ENCODE data around the gene COQ4.
"Not testable (repeated sequence)": the region's sequence is repeated elsewhere in the genome, so short reads cannot be mapped to it uniquely, and the experiment has no call there.

The COQ4 gene

GRCh38 chr9:128322404-128323211, at the start of gene COQ4, which contains the start of gene TRUB2:
Gene COQ4 (plus strand): TSS chr9:128322839. CDS start chr9:128322859, 20 bp downstream.
Gene TRUB2 (minus strand): TSS chr9:128322447. CDS start chr9:128322408, 39 bp downstream.
- H3K36me3 Mint-ChIP-seq (ENCODE audit: low read depth): peaks cover 74% of the 10 kb centered on the region
- H3K4me3 Mint-ChIP-seq: peak within 1 kb of the TSS; percentile 92
- peak within 1 kb of the TSS; percentile 100 for H3K27ac Mint-ChIP-seq
- peaks cover 34% of the 10 kb centered on the region for H3K4me1 Mint-ChIP-seq (ENCODE audit: low read depth)
- no peaks in the 10 kb centered on the region for H3K9me3 Mint-ChIP-seq
- H3K27me3 Mint-ChIP-seq: no peaks in the 10 kb centered on the region
- peak; percentile 93 for DNase-seq

- Mint-ChIP-seq H3K4me3 (peak overlapping the region; percentile 98), H3K36me3 (ENCODE audit: low read depth) (peaks cover 43% of the 10 kb centered on the region), H3K27ac (peak overlapping the region; percentile 97), H3K27me3 (no peaks in the 10 kb centered on the region), H3K9me3 (no peaks in the 10 kb centered on the region), H3K4me1 (ENCODE audit: low read depth) (peaks cover 39% of the 10 kb centered on the region)
- DNase-seq: no peak
Measured at GRCh38 chr9:128274245-128274644, 48.4 kb upstream of the COQ4 start.

DNA sequence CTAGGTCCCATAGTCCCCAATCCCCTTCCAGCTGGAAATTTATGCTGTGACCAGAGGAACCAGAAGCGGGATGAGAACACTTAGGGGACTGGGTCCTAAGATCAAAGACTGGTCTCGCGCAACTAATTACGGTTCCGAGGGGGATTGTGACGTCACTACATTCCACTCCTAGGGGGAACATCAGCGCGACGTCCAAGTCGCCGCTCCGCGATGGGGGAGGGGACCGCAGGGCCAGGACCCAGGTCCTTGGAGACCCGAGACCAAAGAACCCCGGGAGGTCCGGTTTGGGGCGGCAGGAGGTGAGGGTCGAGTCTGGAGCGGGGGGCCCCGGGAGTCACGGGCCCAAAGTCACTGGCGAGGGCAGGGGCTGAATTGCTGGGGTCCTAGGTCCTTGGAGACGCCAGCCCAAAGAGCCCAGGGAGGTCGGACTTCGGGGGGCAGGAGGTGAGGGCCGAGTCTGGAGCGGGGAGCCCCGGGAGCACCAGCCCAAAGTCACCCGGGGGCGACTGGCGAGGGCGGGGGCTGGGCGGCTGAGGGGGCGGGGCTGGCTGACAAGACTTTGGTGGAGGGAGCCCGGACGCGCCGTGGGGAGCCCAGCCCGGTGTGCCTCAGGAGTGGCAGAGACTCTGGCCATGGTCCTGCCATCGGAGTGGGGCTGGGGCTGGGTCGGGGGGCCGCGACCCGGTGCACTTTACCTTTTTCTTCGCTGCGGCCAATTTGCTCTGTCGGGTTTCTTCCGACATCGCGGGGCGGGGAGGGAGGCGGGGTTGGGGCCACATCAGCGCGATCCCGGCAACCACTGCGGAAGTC, 47.2 kb upstream of the COQ4 start, which contains the start of gene GOLGA2:
Gene GOLGA2 (minus strand): TSS at position 810 of the 810 bp plus-strand sequence. CDS start 31 bp downstream, at position 779.
- Mint-ChIP-seq H3K36me3 (ENCODE audit: low read depth) (peaks cover 44% of the 10 kb centered on the region), H3K27me3 (no peaks in the 10 kb centered on the region), H3K4me3 (peak within 1 kb of the TSS; percentile 98), H3K27ac (peak within 1 kb of the TSS; percentile 97), H3K9me3 (no peaks in the 10 kb centered on the region), H3K4me1 (ENCODE audit: low read depth) (peaks cover 47% of the 10 kb centered on the region)
- DNase-seq: no peak

GRCh38 chr9:128276008-128276573, 46.5 kb upstream of the COQ4 start, which contains the start of gene SWI5:
Gene SWI5 (plus strand): TSS chr9:128276276.
- Mint-ChIP-seq H3K9me3 (no peaks in the 10 kb centered on the region), H3K27me3 (no peaks in the 10 kb centered on the region), H3K4me1 (ENCODE audit: low read depth) (peaks cover 47% of the 10 kb centered on the region), H3K27ac (peak within 1 kb of the TSS; percentile 97), H3K4me3 (peak within 1 kb of the TSS; percentile 98), H3K36me3 (ENCODE audit: low read depth) (peaks cover 39% of the 10 kb centered on the region)
- peak; percentile 99 for DNase-seq

DNA sequence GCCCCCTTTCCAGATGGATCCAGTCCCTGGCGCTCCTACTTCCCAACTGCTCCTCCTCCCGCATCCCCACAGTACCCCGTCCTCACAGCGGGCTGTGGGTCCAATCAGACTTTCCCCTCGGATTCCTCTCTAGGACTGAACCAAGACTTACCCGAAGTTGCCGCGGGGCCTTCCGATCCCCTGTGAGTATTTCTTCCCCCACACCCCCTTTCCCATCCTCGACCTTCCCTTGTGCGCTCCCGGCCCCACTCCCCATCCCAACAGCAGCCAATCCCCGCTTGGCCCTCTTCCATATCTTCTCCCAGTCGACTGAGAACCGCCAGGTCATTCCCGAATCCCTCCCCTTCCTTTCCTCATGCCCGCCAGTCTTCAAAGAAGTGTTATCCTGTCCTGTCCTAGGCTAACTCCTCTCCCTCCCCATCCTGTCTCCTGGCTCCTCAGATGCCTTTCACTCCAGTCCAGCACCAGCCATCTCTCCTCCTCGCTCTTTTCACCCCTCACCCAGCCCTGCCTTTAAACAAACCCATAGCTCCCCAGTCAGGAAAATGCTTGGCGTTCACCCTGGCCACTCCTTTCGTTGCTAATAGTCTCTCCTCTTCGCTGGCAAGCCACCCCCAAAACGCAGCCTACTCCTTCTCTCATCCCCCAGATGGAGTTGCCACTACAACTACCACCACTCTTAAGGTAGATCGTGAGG, 45.9 kb upstream of the COQ4 start:
- Mint-ChIP-seq H3K4me1 (ENCODE audit: low read depth) (peaks cover 47% of the 10 kb centered on the region), H3K9me3 (no peaks in the 10 kb centered on the region), H3K4me3 (peak overlapping the region; percentile 98), H3K27me3 (no peaks in the 10 kb centered on the region), H3K36me3 (ENCODE audit: low read depth) (peaks cover 33% of the 10 kb centered on the region), H3K27ac (peak overlapping the region; percentile 97)
- DNase-seq: peak; percentile 33

DNA sequence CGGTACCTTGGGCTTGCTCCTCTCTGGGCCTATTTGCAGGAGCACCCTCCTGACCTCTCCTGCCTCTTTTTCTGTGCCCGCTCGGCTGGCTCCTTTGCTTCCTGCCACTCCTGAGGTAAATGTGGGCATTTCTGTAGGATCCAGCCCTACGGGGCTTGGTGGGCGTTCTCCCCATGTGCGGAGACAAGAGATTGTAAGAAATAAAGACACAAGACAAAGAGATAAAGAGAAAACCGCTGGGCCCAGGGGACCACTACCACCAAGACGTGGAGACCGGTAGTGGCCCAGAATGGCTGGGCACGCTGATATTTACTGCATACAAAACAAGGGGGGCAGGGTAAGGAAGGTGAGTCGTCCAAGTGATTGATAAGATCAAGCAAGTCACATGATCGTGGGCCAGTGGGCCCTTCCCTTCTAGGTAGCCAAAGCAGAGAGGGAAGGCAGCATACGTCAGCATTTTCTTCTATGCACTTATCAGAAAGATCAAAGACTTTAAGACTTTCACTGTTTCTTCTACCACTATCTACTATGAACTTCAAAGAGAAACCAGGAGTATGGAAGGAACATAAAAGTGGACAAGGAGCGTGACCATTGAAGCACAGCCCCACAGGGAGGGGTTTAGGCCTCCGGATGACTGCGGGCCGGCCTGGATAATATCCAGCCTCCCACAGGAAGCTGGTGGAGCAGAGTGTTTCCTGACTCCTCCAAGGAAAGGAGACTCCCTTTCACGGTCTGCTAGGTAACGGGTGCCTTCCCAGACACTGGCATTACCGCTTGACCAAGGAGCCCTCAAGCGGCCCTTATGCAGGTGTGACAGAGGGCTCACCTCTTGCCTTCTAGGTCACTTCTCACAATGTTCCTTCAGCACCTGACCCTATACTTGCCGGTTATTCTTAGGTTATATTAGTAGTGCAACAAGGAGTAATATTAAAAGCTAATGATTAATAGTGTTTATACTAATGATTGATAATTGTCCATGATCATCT, 43.3 kb upstream of the COQ4 start:
- H3K9me3 Mint-ChIP-seq, H3K27ac Mint-ChIP-seq, H3K4me3 Mint-ChIP-seq, H3K27me3 Mint-ChIP-seq, DNase-seq: not testable (repeated sequence)
- Mint-ChIP-seq H3K36me3 (ENCODE audit: low read depth) (peaks cover 19% of the 10 kb centered on the region), H3K4me1 (ENCODE audit: low read depth) (peaks cover 38% of the 10 kb centered on the region)

DNA sequence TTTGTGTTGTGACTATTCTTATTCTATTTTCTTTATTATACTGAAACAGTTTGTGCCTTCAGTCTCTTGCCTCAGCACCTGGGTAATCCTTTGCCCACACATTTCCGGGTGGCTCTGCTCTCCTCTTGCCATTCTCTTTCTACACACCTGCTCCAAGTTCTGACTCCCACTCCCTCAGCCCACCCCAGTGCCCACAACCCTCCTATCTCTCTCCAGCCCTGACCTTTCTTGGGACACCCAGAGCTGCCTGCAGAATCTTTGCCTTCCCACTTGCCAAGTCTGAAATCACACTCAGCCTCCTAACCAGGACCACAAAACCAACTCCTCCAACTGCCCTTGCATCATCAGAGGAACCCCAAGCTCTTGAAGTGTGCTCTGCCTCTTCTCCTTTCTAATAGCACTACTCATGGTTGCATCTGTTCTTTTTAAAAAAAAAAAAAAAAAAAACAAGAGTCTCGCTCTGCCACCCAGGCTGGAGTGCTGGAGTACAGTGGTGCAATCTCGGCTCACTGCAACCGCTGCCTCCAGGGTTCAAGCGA, 42.5 kb upstream of the COQ4 start:
- peaks cover 30% of the 10 kb centered on the region for H3K4me1 Mint-ChIP-seq (ENCODE audit: low read depth)

DNA sequence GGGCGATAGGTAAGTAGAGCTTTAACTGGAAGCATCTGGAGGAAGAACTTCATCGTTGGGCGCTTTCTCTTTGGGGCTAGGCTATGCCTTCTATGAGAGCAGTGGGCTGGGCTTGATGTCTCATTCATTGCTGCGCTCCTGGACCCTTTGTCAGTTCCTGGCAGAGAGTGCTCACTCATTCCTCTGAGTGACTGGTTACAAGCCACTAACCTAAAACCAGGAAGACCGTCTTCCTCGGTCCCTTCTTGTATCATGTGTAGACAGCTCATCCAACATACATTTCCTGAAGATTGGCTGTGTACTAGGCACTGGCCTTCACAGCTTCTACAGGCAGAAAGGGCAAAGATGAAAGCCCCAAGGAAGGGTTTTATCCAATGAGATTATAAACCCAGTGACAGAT, 40.1 kb upstream of the COQ4 start:
- H3K27me3 Mint-ChIP-seq: no peaks in the 10 kb centered on the region
- no peak overlapping the region for H3K27ac Mint-ChIP-seq
- H3K4me1 Mint-ChIP-seq (ENCODE audit: low read depth): peaks cover 12% of the 10 kb centered on the region
- H3K36me3 Mint-ChIP-seq (ENCODE audit: low read depth): peaks cover 19% of the 10 kb centered on the region
- DNase-seq: no peak
- no peaks in the 10 kb centered on the region for H3K9me3 Mint-ChIP-seq
- no peak overlapping the region for H3K4me3 Mint-ChIP-seq

More for the DNA sequence above, 42.5 kb upstream of the COQ4 start:
- Mint-ChIP-seq H3K27ac (peak overlapping the region; percentile 7), H3K9me3 (no peaks in the 10 kb centered on the region), H3K36me3 (ENCODE audit: low read depth) (peaks cover 16% of the 10 kb centered on the region), H3K4me3 (no peak overlapping the region), H3K27me3 (no peaks in the 10 kb centered on the region)
- DNase-seq: no peak

DNA sequence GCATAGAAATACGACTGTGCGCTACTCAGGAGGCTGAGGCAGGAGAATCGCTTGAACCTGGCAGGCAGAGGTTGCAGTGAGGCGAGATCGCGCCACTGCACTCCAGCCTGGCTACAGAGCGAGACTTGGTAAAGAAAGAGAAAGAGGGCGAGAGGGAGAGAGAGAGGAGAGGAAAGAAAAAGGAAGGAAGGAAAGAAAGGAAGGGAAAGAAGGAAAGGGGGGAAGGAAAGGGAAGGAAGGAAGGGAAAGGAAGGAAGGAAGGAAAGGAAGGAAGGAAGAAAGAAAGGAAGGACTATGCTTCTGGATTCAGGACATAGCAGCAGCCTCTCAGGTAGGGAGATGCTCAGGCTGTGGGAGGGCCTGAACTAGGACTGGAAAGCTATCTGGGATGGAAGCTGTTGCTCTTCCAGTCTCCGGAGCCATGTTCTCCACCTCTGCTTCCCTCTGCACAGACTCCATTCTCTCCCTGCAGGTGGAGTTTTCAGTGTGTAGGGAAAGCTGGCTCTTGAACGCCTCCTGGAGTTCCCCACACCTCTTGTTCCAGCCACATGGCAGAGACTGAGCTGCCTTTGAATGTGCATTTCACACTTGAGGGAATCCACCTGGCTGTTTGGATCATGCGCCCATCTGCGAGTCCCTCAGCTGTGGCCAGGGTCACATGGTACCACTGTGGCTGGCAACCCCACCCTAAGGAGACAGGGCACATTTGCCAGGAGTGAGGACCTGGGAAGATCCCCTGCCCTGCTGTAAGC, 37.4 kb upstream of the COQ4 start:
- Mint-ChIP-seq H3K27me3 (no peaks in the 10 kb centered on the region), H3K27ac (no peak overlapping the region), H3K4me3 (no peak overlapping the region), H3K9me3 (no peaks in the 10 kb centered on the region), H3K36me3 (ENCODE audit: low read depth) (peaks cover 25% of the 10 kb centered on the region), H3K4me1 (ENCODE audit: low read depth) (peaks cover under 1% of the 10 kb centered on the region)
- DNase-seq: no peak

DNA sequence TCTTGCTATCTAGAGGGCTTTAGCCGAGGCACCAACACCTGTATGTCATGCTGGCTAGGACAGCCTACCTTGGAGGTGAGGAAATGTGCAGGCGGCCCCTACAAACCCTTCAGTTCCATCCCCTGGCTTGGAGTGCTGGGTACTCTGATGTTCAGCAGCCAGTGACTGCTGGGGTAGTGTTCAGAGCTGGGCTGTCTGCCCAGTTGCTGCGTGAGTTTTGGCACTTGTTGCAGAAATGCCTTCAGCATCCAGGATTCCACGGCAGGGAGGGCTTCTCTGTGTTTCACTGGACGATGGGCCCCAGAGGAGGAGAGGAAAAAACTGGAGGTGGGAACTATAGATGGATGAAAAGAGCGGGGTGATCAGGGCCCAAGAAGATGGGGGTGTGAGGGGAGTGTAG, 36.2 kb upstream of the COQ4 start:
- peaks cover 25% of the 10 kb centered on the region for H3K36me3 Mint-ChIP-seq (ENCODE audit: low read depth)
- DNase-seq: no peak

DNA sequence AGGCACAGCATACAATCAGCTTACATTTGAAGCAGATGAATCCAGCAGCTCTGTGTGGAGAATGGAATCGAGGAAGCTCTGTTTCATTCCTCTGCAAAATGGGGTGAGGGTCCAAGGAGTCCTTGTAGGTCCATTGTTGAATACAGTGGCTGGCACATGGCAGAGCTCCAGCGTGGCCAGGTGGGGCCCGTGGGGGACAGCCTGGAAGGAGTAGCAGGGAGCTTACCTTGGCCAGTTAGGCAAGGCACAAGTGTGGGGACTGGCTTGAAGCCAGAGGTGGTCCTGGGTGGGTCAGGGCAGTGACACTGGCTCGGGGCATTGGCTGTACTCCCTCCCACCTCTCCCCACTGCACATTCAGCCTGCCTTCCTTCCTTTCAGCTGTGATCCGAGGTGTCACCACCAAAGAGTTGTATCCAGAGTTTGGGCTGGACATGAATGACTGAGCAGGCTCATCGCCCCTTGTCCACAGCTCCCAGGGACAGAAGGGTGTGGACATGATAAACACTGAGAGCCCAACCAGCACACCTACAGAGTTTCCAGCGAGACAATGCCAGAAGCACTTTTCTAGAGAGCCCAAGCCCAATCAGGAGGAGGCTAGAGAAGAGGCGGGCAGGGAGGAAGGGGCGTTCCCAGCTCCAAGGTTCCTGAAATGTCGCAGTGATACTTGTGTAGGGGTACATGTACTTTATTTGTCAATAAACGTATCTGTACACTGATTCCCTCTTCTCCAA, 34.2 kb upstream of the COQ4 start:
- Mint-ChIP-seq H3K4me3 (no peak overlapping the region), H3K27ac (no peak overlapping the region), H3K36me3 (ENCODE audit: low read depth) (peaks cover 25% of the 10 kb centered on the region), H3K4me1 (ENCODE audit: low read depth) (no peaks in the 10 kb centered on the region), H3K9me3 (no peaks in the 10 kb centered on the region), H3K27me3 (no peaks in the 10 kb centered on the region)
- no peak for DNase-seq

More for the DNA sequence above, 36.2 kb upstream of the COQ4 start:
- H3K27me3 Mint-ChIP-seq: no peaks in the 10 kb centered on the region
- H3K27ac Mint-ChIP-seq: no peak overlapping the region
- no peaks in the 10 kb centered on the region for H3K9me3 Mint-ChIP-seq
- H3K4me1 Mint-ChIP-seq (ENCODE audit: low read depth): no peaks in the 10 kb centered on the region
- H3K4me3 Mint-ChIP-seq: no peak overlapping the region

DNA sequence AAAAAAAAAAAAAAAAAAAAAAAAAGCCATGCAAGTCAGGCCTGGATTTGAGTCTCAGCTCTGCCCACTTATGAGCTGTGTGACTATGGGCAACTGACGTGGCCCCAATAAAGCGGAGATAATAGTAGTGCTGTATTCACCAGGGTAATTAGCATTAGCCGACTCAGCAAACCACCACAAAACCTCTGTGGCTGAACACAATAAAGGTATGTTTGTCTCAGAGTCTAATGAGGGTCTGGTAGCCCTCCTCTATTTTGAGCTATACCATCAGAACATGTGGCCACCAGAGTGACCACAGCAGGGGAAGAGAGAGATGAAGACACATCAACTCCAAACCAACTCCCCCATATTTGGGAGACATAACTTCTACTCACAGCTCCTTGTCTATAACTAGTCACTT, 30.6 kb upstream of the COQ4 start:
- H3K4me1 Mint-ChIP-seq (ENCODE audit: low read depth): peaks cover 2% of the 10 kb centered on the region
- peaks cover 13% of the 10 kb centered on the region for H3K36me3 Mint-ChIP-seq (ENCODE audit: low read depth)
- no peaks in the 10 kb centered on the region for H3K27me3 Mint-ChIP-seq
- no peak overlapping the region for H3K4me3 Mint-ChIP-seq
- H3K27ac Mint-ChIP-seq: no peak overlapping the region
- H3K9me3 Mint-ChIP-seq: no peaks in the 10 kb centered on the region
- no peak for DNase-seq

Data from activated T-cell treated with anti-CD3 and anti-CD28 coated beads, Interleukin-2, amount 50 U/mL, for 24 hours (primary cell).